NCI-H82 treated with DMSO at 0.1 percent for 48 hours (cell line): ENCODE data around the gene NID2.

Experiments used
- DNase-seq: peaks from one replicate; lab custom pipeline; 2025; ENCODE audit not compliant: unreplicated experiment; lab: John Stamatoyannopoulos, UW

NID2 gene

DNA sequence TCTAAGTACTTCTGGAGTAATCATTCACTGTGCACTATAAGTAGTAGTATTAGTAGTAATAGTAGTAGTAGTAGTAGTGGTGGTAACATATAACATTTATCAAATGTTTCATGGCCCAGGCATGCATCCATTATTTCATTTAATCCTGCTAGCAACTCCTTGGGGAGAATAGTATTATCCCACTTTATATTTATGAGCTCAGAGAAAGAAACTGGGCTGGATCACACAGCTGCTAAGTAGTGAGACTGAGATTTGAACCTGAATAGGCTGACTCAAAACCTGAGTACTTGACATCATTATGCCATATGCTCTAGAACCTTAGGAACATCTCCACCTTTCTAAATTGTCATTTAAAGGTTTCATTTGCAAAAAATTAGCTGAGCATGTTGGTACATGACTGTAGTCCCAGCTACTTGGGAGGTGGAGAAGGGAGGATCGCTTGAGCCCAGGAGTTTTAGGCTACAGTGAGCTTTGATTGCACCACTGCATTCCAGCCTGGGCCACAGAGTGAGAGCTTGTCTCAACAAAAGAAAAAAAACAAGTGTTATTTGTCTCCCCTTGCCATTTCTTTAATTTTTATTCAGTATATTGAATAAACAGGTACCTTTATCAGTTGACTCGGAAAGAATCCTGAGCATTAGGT is 11.4 kb upstream of the NID2 start:
- DNase-seq, result no peak

DNA sequence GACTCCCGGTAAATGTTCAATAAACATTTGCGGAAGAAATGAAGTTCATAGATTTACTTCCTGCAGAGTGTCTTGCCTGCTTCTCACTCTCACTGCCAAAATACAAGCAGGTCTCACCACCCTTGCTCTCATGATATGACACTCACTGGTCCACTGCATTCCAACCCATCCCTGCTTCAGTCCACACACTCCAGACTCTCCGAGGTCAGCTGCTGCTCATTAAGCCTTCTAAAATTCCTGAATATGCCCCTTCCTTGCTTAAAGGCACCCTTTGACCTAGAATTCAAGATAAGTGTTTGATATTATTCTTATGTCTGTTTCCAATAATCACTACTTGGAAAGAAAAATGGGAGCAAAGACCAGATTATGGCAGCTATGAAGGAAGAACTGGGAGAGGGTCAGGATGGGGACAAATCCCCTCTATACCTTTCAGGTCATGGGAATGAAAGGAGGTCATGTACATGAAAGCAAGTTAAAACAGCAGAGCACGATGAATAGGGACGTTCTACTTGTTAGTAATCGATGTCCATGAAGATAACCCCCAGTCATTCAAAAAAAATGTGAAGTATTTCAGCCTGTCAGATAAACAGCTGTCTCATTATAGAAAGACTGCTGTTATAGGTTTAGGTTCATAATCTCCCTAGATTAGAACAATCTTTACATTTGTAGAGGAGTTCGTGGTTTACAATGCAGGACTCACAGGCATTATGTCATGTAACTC is 10.5 kb upstream of the NID2 start:
- no peak for DNase-seq

DNA sequence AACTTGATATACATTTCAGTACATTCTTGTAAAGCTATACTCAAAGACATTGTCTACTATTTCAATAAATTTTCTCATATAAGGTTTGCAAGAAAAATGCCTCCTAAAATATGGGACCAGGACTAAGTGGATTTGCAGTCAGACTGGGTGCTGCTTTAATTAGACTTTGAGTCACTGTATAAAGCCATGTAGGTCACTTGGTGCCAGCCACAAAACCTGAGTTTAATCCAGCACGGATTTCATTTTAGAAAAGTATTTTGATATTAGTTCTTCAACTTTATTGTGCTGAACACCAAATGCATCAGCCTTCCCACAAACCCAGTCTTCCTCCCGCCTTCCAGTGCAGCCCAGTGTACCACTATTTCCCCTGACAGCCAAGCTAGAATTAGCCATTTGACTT is 9.9 kb upstream of the NID2 start:
- DNase-seq, result no peak

DNA sequence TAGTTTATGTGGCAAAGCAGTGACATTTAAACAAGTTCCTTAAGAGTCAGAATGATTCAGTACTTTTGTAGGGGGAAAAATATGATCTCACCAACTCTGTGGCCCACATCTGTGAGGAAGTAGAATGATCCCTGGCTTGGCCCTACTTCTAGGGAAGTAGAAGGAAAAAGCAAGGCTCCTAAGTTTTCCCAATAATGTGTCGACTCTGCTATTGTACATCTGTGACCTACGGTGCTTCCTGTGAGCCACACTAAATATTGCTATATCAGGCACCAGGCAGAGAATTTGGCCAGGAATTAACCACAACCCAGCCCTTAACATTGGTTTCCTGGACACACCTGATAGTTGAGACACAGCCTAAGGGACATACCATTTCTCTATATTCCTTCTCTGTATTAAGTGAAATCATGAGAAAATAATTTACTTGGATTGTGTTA is 9.3 kb upstream of the NID2 start:
- DNase-seq, result no peak

DNA sequence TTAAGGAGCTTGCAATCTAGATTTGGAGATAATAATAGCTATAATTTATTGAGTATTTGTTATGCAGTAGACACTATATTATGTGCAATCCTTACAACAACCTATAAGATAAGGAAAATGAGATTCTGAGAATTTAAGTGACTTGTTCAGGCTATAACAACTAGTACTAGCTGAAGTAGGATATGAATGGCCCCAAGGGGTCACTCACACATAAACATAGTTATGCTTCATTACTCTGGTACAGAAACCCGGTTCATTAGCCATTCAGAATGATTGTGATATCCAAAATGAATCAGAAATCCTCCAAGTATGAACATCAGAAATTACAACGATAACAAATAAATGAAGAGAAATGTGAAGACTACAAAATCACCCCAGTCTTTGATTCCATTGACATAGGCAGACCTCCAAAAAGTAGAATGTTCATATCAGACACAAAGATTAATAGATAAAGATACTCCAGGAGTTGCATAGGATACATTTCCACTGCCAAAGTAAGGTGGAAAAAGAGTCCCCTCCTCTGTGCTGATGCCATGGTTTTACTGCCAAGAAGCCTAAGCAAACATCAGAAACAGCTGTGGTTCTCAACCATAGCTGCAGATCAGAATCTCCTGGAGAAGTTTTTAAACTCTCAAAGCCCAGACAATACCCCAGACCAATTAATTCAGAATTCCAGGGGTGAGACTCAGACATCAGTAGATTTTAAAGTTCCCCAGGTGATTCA is 8.6 kb upstream of the NID2 start:
- DNase-seq, result no peak

DNA sequence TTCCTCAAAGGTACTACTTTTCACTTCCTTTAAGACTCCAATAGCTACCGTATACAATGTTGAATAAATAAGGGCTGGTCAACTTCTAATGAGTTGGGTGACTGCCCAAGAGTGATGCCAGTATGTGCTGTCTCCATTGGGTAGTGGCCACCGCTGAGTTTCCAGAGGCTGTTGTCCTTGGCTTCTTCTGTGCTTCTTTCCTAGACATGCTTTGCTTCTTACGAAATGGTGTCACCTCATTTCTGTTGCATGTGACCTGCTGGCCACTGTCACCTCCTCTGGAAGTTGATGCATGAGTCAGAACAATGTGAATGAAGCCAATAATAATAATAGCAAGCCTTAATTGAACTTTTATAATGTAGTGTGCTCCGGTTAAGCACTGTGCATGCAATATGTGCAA is 7.5 kb upstream of the NID2 start:
- no peak for DNase-seq

DNA sequence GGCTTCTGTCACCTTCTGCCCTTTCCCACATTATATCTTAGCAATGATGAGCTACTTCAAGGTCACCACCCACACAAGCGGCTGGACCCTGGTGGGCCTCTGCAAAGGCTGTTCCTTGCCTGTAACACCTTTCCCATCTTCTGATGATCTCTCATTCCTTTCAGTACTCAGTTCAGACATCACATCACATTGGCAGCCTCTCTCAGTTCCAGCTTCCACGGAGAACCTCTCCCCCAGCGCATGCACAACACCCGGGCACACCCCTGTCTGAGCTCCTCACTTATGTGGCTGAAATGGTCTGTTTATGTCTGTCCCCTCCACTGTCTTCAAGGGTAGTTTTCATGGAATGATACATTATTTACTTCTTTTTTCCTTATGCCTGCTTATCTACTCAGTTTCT is 6.5 kb upstream of the NID2 start:
- DNase-seq, result no peak

DNA sequence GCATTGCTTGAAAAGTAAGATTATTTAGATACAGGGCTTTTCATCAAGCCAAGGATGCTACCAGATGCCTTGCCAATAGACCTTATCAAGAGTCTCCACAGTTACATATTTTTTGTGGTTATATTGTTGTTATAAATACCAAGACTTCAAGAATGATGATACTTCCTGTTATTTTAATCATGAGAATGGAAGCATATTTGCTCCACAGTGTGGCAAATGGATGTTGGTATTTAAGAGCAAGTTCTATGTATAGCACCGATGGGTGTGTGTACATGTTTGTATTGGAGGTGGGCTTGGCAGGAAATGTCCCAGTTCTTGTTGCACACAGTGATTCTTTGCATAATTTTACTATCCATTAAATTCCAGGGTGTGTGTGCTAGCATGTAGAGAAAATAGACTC is 4.4 kb upstream of the NID2 start:
- DNase-seq, result no peak

DNA sequence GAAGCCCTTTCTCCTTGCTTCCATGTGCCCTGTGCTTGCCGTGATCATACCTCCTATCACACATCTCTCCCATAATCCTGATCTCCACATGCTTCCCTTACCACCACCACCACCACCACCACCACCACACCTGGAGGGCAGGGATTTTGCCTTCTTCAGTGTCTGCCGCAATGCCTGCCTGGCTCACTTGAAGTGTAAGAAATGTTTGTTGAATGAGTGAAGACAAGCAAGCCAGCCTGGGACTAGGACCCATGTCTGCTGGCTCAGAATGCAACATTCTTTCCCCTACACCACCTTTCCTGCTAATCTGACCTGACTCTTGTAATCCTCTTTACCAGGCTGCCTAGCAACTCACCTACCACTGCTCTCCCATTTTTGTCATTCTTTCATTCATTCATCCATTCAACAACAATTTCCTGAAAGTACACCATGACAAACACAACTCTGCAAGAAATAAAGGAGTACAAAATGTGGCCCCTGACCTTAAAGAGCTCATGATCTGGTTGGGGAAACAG is 3.5 kb upstream of the NID2 start:
- no peak for DNase-seq

DNA sequence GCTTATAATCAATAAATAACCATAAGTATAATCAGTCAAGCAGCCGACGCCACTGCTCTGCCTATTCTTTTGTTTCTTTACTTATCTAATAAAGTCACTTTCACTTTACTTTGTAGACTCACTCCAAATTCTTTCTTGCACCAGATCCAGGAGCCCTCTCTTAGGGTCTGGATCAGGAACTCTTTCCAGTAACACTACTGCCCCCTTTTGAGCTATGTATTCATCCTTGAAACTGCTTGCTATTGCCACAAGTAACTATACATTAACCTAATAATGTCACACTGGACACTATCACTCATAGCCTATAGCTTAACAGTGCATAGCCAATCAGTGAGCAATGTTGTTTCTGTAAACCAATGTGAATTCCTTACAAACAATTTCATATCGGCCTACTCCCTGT is 2.8 kb upstream of the NID2 start:
- DNase-seq, result no peak

DNA sequence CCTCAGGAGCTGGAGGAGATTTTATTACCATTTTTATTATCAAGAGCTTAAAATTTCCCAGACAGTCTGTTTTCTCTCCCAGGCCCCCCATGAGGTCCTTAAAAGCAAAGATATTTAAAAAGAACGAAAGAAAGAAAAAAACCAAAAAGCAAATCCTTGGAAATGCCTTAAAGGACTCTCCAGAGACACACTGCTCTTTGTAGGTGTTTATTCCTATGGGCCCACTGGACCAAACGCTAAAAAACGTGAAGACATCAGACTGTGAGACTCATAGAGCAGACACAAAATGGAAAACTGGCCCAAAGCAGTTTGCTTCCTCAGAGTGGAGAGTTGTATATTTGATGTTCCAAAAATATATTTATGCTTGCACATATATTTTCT is 1.2 kb upstream of the NID2 start:
- DNase-seq, result no peak

DNA sequence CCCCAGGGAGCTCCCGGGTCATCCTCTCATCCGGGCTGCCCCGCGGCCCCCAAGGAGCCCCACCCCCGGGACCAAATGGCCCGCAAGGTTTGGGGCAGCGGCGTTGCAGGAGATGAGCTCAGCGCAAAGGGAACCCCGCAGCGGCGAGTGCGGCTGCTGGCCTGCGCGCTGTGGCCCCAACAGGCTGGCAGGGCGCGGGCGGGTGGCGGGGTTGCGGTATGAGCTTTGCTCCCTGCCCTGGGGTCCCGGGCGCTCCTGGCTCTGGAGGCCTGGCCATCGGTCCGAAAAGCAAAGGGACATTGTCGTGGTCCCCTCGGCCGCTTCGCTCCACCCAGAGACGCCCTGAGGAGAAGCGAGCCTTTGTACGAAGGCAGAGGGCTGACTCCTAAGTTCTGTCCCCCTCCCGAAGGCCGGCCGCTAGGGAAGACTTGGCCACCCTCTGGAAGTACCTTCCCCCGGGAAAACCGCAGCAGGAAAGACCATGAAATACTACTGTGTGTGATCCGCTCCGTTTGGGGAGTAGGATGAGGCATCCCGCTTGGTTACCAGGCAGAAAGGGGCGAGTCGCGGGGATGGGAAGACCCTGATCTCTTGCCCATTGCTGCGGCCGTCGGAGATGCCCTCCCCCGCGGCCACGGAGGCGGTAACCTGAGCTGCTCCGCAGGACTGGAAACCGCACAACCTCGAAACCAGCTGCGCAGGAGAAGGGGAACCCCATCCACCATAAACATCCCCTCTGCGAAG is 620 bp upstream of the NID2 start:
- DNase-seq, result no peak

DNA sequence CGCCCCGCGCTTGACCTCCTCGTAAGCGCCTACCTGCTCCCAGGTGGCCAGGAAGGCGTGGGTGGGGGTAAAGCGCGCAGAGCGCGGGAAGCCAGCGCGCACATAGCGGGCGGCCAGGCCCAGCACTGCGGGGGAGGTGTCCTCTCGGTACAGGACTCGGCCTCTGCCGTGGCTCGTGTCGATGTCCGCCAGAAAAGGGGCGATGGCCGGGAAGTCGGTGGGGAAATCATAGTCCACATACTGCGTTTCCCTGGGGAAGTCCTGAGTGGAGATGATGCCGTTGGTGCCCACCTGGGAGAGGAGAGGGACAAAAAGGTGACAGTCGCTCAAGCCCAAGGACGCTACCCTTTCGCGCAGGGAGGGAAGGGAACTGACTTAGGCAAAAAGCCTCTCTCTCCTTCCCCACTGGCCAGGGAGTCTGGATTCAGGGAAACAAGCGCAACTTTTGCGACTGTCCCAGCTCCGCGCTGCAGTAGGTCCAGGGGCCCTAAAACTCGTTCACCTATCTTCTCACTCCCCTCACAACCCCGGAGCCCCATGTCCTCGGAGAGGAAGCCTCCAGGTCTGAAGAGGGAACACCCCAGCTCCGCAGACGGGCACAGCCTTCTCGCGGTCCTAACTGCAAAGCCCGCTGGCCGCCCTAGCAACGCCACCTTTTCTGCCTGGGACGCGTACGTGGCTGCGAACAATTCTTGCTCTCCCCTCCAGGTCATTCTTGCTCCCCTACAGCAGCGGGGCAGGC is 815 bp downstream of the NID2 start:
- DNase-seq, result no peak

DNA sequence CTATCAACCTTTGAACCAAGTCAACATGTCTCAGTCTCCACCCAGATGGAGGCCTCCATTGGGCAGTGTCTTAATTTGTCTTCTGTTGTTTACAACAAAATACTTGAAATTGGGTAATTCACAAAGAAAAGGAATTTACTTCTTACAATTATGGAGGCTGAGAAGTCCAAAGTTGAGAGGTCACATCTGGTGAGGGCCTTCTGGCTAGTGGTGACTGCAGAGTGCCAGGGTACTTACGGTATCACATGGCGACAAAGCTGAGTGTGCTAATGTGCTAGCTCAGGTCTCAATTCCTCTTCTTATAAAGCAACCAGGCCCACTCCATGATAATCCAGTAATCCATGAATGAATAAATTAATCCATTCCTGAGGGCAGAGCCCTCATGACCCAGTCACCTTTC is 4.7 kb downstream of the NID2 start:
- no peak for DNase-seq

DNA sequence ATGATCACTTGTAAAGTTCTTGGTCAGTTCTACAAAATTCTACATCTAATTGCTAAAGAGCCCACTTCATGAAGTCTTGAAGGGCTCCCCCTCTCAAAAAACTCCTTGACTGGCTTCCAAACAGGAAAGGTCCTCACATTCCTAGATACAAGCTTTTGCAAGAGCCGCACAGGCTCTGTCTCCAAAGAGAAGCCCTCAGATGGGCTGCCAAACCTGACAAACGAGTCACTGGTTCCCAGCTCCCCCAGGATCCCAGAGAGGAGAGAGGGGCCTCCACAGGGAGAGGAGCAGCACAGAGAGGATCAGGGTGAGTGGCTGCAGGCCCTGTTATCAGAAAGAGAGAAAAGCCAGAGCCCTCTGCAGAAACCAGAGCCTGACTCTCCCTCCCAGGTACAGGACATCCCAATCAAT is 5.8 kb downstream of the NID2 start:
- DNase-seq, result no peak

DNA sequence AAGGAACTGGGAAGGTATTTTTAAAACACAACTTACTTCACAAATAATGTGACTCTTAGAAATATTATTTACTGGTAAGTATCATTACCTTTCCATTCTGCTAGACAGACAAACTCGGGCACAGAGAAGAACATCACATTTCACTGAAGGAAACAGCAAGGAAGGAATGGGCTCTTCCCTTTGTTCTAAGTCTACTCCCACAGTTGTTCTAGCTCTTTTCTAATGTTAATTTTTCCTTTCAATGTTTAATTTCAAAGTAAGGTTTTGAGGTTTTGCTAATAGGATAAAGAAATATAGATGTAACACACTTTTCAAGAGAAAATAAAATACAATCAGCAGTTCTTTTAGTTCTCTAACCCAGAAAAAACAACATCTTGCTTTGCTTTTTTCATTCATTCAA is 7.0 kb downstream of the NID2 start:
- DNase-seq, result no peak

DNA sequence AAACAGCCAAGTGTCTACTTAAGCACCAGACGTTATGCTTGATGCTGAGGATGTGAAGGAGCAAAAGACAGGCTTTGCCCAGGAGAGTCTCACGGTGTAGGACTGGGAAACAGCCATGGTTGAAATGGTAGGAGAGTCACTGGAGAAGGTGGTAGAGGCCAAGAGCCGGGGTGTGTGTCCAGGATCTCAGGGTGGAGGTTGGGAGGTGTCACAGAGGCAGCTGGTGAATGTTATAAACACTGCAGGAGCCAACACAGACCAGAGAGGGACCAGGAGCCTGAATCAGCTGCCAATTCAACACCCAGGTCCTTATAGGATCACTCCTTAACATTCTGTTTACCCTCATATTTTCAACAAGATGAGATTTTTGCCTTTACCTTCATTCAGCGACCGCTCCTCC is 7.5 kb downstream of the NID2 start:
- no peak for DNase-seq

DNA sequence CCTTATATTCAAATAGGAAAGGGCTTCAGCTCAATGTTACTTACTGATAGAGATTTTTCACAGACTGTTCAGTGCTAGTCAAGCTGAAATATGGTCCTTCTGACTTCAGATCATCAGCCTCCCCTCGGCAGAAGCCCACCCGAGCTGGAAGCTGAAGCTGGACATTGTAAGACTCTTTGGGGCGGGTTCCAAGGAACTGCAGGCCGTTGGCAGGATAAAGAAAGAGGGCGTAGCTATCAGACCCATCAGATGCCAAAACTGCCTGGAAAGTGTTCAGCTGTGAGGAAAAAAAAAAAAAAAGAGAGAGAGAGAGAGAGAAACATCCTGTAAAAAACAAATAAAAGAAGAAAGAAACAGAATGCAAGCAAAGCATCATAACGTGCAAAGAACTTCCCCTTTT is 8.8 kb downstream of the NID2 start:
- no peak for DNase-seq

DNA sequence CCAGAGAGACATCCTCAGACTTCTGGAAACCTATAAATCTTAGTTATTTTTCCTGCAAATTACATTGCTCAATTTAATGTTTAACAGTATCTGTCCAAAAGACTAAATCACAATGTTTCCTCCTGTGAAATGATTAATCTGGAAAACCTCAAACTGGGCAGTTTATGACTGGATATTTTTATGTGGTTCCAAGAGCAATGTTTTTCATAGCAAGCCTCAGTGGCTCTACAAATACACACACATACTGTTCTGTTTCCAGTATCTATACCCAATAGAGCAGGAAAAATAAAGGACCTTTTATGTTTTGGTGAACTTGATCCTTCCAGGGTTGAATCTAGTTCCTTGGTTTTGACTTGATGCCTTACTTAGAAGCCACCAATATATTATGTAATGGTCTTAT is 9.2 kb downstream of the NID2 start:
- DNase-seq, result no peak

DNA sequence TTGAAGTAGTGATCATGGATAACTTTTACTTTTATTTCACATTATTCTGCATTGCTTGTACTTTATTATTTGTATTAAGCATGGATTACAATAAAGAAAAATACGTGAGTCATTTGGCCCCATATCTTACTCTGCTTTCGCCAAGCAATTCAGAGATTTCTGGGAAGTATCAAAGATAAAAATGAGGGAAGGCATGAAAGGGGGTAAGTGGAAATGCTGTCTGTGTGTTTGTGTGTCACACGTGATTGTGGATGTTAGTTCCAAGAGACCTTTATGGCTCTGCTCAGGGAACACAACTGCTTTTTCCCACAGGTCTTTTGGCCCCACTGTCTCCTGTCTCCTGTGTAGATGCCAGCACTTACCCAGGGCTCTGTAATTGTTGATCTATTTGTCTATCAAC is 10.5 kb downstream of the NID2 start:
- no peak for DNase-seq

DNA sequence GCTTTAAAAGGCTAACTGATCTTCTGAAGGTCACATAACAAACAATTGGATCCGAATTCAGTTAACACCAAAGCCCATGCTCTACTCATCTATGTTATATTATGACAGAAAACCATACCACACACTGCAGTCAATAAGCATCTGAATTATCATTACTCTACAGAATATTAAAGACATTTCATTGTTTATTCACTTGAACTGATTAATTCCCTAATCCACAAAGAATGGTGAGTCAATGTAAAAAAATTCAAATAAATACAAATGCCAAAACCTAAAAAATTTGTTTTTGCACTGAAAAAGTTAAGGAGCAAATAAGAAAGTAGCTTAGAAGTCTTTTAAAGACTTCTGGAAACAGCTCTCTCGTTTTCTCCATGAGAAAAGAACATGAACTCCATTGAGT is 13.7 kb downstream of the NID2 start:
- DNase-seq, result no peak
